Adrenal gland (tissue), 12 donors: Measurements from ENCODE around the gene FSD2. TPM values are rescaled to one million over a fixed set of nuclear protein-coding genes. Genes with fewer than 3 reads are reported as not detected.

Experiments
- DNase-seq, 7 donors: peaks; one replicate each; pipeline ENCODE4 v3.0.0-alpha.2; 2019 to 2020
- H3K27ac ChIP-seq, 5 donors: fragments of 200-600 bp; sonication (generic) in 4 of 5; 1 replicate in 3 of 5; 2 replicates in 2 of 5; pipeline versions ENCODE4 v1.5.1 to v1.8.0; 2016 to 2020; ENCODE audit warnings: mild to moderate bottlenecking in 1 of 5
- H3K27me3 ChIP-seq: fragments of 200-600 bp; 2 replicates; pipeline ENCODE4 v1.8.0; 2021
- H3K36me3 ChIP-seq, 2 donors: fragments of 200-600 bp; replicated peaks in 1 of 2; 1 replicate in 1 of 2; 2 replicates in 1 of 2; pipeline versions ENCODE4 v1.5.1 to v1.8.0; 2018 to 2022
- H3K4me1 ChIP-seq, 2 donors: fragments of 200-600 bp; replicated peaks in 1 of 2; 1 replicate in 1 of 2; 2 replicates in 1 of 2; pipeline versions ENCODE4 v1.5.1 to v1.8.0; 2018 to 2021
- H3K4me3 ChIP-seq, 4 donors: fragments of 200-600 bp; sonication (generic) in 3 of 4; one replicate each; pipeline ENCODE4 v1.5.1; 2016 to 2018
- H3K9me3 ChIP-seq, 3 donors: fragments of 200-600 bp; sonication (generic) in 1 of 3; replicated peaks in 1 of 3; 1 replicate in 2 of 3; 2 replicates in 1 of 3; pipeline versions ENCODE4 v1.5.1 to v1.8.0; 2016 to 2021
- POLR2A ChIP-seq, 2 donors: fragments of 450-650 bp; IDR thresholded peaks; one replicate each; pipeline ENCODE4 v1.6.1; 2017; ENCODE audit warnings: antibody characterized with exemption in 2 of 2, mild to moderate bottlenecking in 2 of 2, moderate library complexity in 1 of 2
- WGBS, 4 donors: extraction: QIAGEN DNeasy Blood & Tissue Kit in 2 of 4; methylation state at CpG; one replicate each; pipeline versions ENCODE4 v1.1.5 to v1.1.7; 2013 to 2017; 5-methylcytosine and 5-hydroxymethylcytosine counted together
- intact Hi-C, 2 donors: fragments of 100-400 bp; cut with DNase I; formaldehyde crosslinking; loops; one replicate each; pipeline versions ENCODE4 v1.14.1 to v1.15.0; 2022 to 2023
- polyA plus RNA-seq, 3 donors: library from polyadenylated mRNA; stranded (reverse); fragments of 200-250 nt in 2 of 3; fragments of 350-450 nt in 1 of 3; fragmentation: Illumina TruSeq in 1 of 3; extraction: RNeasy Lipid Tissue Mini Kit (QIAGEN cat#74804) in 1 of 3; gene quantifications; one replicate each; pipeline ENCODE4 v1.2.3, GENCODE V29; 2013 to 2014
- total RNA-seq, 9 donors: library from RNA; depleted of rRNA in 4 of 9; stranded (reverse); fragments of >200 nt in 4 of 9; fragments of 120-200 nt in 1 of 9; fragmentation: NEBNext Ultra II Directional in 1 of 9; extraction: Animal tissue kit (Norgen Biotek cat#: 25700) in 1 of 9; gene quantifications; one replicate each; pipeline versions ENCODE4 v1.1.0 to v1.2.4, GENCODE V29; 2013 to 2023
- TF ChIP-seq, protein P1 (sequence below), 6 experiments: fragments of 450-650 bp in 4 of 6; fragments of 200-600 bp in 2 of 6; sonication (generic) in 1 of 6; IDR thresholded peaks; 1 replicate in 5 of 6; 2 replicates in 1 of 6; pipeline versions ENCODE4 v1.5.1 to v1.8.0; 2016 to 2021; ENCODE audit warnings: antibody characterized with exemption in 6 of 6, mild to moderate bottlenecking in 2 of 6, moderate library complexity in 1 of 6
- donor health status: healthy with polysubstance abuse.
- donor health status: Bipolar disorder and iron deficiency.
- donor health status: DM: yes; HTN: yes; CAD: no.
- donor health status: DM: no; HTN: no; CAD: no.
- donor health status: DM: no; HTN: no; CAD: no.
- donor health status: DM: yes; HTN: yes; CAD: no.

FSD2 gene
- total and polyA plus RNA-seq, 12 donors, result 0.03 to 0.06 TPM; not detected in 10

DNA sequence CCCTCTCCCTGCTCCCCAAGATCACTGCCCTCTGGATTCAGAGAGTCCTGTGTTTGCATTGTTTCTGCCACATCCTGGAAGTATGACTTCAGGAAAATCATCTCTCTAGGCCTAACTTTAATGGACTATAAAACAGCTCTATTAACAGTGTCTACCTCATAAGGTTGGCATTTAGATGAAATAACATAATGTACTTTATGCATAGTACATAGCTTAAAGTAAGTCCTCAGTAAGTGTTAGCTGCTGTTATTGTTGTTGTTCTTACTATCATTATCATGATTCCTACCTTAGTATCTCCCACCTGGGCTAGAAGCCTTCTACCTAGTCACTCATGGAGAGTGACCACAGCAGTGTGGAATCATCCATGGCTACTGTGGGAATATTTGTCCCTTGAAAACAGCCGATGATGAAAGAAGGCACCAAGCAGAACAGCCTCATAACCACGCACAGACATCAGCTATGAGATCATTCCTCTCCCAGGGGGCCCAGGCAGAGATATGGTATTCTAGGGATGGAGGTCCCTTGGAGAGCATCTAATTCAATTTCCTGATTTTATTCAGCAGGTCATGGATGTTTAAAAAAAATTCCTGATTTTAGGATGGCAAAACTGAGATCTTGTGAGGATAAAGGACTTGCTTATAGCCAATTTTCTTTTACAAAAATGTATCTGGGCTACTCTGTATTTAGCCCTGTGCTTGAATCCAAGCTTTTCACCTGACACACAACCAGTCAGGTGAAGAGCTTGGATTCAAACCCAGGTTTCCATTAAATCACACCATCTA is 1.9 kb downstream of the FSD2 start:
- DNase-seq, result no peak
- Histone ChIP-seq H3K9me3 (no peaks in the 10 kb centered on the region), H3K4me1 (peaks cover 0 to 4% of the 10 kb centered on the region in 2 donors), H3K4me3 (no peak overlapping the region), H3K27me3 (no peaks in the 10 kb centered on the region), H3K27ac (no peak overlapping the region), H3K36me3 (no peaks in the 10 kb centered on the region)
- 88 to 97% (median 94%) methylated on average over 2 of the region's 2 CpGs for WGBS, 4 donors
- intact Hi-C loops, result loop anchor here in 1 of 2 donors (10.0 kb wide), 1 partner anchor 259 kb away; the partner anchor contains the start of gene RPS17
- TF ChIP-seq, protein P1, sequence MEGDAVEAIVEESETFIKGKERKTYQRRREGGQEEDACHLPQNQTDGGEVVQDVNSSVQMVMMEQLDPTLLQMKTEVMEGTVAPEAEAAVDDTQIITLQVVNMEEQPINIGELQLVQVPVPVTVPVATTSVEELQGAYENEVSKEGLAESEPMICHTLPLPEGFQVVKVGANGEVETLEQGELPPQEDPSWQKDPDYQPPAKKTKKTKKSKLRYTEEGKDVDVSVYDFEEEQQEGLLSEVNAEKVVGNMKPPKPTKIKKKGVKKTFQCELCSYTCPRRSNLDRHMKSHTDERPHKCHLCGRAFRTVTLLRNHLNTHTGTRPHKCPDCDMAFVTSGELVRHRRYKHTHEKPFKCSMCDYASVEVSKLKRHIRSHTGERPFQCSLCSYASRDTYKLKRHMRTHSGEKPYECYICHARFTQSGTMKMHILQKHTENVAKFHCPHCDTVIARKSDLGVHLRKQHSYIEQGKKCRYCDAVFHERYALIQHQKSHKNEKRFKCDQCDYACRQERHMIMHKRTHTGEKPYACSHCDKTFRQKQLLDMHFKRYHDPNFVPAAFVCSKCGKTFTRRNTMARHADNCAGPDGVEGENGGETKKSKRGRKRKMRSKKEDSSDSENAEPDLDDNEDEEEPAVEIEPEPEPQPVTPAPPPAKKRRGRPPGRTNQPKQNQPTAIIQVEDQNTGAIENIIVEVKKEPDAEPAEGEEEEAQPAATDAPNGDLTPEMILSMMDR (IDR thresholded peaks at IDR 0.05), result no peak
- no peak for TF ChIP-seq POLR2A (IDR thresholded peaks at IDR 0.05)

DNA sequence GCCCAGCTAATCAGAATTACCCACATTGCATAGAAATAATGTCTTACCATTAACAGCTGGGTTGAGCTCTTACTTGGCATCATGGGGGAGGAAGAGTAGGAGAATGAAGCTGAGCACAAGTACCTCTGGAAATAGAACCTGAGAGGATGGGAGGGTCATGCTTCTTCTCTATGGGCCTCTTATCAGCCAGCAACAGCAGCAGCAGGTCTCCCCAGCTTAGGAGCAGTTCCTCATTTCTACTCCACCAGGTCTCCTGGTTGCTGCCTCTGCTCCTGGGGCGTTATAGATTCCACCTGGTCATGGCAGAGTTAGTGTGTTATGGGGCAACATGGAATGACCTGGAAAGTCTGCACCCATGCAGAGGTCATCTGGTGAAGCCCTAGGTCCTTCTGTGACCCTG is 3.4 kb downstream of the FSD2 start:
- H3K27ac ChIP-seq, result no peak overlapping the region
- no peaks in the 10 kb centered on the region for H3K27me3 ChIP-seq
- intact Hi-C loops, result loop anchor here in 1 of 2 donors (10.0 kb wide), 1 partner anchor 258 kb away; the partner anchor contains the start of gene RPS17
- no peak for DNase-seq
- no peak for TF ChIP-seq POLR2A (IDR thresholded peaks at IDR 0.05)
- TF ChIP-seq, protein P1 (IDR thresholded peaks at IDR 0.05), result no peak
- H3K36me3 ChIP-seq, result no peaks in the 10 kb centered on the region
- no peaks in the 10 kb centered on the region for H3K9me3 ChIP-seq
- WGBS, 4 donors, result 61 to 83% (median 72%) methylated on average over 1 of the region's 1 CpG
- no peaks in the 10 kb centered on the region for H3K4me1 ChIP-seq
- no peak overlapping the region for H3K4me3 ChIP-seq

DNA sequence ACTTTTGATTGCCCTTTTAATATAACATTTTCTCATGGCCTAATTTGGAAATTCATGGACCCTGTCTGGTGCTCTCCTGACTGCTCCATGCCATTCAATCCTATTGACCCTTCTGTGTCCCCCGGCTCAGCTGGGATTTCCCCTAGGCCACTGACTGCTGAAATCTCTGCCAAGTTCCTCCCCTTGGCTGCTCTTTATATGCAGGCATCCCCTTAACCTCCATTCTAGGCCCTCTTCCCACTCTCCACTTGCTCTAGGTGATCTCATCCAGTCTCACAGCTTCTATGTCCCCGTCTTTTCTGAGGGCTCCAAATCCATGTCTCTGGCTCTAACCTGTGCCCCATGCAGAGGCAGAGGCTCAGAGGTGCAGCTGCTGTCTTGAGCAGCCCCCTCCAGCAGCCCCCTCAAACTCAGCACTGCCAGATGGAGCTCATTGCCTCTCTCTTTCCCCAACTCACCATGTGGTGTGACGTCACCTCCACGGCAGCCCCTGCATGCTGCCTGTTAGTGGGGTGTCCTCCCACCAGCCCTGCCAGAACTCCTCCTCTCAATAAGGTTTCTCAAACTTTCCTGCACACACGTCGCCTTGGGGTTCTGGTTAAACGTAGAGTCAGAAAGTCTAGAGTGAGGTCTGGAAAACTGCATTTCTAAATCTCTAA is 6.6 kb downstream of the FSD2 start:
- no peak overlapping the region for H3K27ac ChIP-seq
- no peak overlapping the region for H3K4me3 ChIP-seq
- DNase-seq, result no peak
- intact Hi-C loops, result no loop called here
- H3K4me1 ChIP-seq, result no peaks in the 10 kb centered on the region
- 75 to 81% (median 80%) methylated on average over 7 of the region's 7 CpGs for WGBS, 4 donors
- H3K27me3 ChIP-seq, result no peaks in the 10 kb centered on the region
- no peaks in the 10 kb centered on the region for H3K36me3 ChIP-seq
- no peaks in the 10 kb centered on the region for H3K9me3 ChIP-seq
- TF ChIP-seq, protein P1 (IDR thresholded peaks at IDR 0.05), result no peak
- no peak for TF ChIP-seq POLR2A (IDR thresholded peaks at IDR 0.05)

DNA sequence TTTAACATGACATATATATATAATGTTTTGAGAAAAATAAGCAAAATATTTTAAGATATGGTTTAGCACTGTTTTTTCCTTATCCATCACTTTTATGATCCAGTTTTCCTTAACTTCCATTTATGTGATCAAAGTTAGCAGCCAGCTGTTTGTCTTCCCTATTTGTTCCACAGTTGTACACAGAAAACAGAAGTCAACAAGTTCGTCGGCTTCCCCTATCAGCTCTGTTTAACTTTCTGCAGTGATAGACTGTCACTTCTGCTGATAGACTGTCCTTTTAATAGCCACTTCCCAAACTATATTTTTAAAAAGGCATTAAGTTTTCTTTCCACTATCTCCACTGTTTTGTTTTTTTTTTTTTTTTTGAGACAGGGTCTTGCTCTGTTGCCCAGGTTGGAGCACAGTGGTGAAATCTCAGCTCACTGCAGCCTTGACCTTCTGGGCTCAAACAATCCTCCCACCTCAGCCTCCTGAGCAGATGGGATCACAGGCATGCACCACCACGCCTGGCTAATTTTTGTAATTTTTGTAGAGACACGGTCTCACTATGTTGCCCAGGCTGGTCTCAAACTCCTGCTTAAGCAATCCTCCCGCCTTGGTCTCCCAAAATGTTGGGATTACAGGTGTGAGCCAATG is 7.2 kb downstream of the FSD2 start:
- no peaks in the 10 kb centered on the region for H3K9me3 ChIP-seq
- no peak overlapping the region for H3K4me3 ChIP-seq
- H3K4me1 ChIP-seq, result no peaks in the 10 kb centered on the region
- no peak for TF ChIP-seq POLR2A (IDR thresholded peaks at IDR 0.05)
- TF ChIP-seq, protein P1 (IDR thresholded peaks at IDR 0.05), result no peak
- no peak for DNase-seq
- H3K27ac ChIP-seq, result no peak overlapping the region
- intact Hi-C loops, result no loop called here
- H3K27me3 ChIP-seq, result no peaks in the 10 kb centered on the region
- WGBS, 4 donors, result 67 to 84% (median 76%) methylated on average over 5 of the region's 5 CpGs
- H3K36me3 ChIP-seq, result no peaks in the 10 kb centered on the region
